Right lobe of liver (tissue), 4 donors: ENCODE results near the gene PARVA.

ENCODE experiments used
- CTCF ChIP-seq, 4 donors: fragments of 200-600 bp in 3 of 4; fragments of 450-650 bp in 1 of 4; IDR thresholded peaks; one replicate each; pipeline versions ENCODE4 v1.5.1 to v1.8.0; 2016 to 2022; ENCODE audit warnings: antibody characterized with exemption in 4 of 4, mild to moderate bottlenecking in 2 of 4
- POLR2A ChIP-seq: fragments of 450-650 bp; IDR thresholded peaks from one replicate; pipeline ENCODE4 v1.6.1; 2017; ENCODE audit warnings: antibody characterized with exemption, mild to moderate bottlenecking
- donor health status: DM: no; HTN: no; CAD: no.
- donor health status: DM: no; HTN: no; CAD: no.
- donor health status: DM: no; HTN: yes; CAD: no.

GRCh38 chr11:12416552-12416951 lies 39.2 kb downstream of the PARVA start:
- TF ChIP-seq CTCF (IDR thresholded peaks at IDR 0.05) (no peak), POLR2A (no peak)
